CD14-positive monocyte (primary cell): ENCODE results near the gene FDPS. TPM values are rescaled to one million over a fixed set of nuclear protein-coding genes. Genes with fewer than 3 reads are reported as not detected.

Source experiments
- DNase-seq, 3 donors: peaks; one replicate each; pipeline ENCODE4 v3.0.0-alpha.2; 2011 to 2022
- H2AFZ ChIP-seq: 2 replicates; pipeline ENCODE4 v1.6.0; 2012; ENCODE audit warnings: mild to moderate bottlenecking, low read depth, low read length, inconsistent platforms; ENCODE audit not compliant: insufficient read depth, poor library complexity, severe bottlenecking
- H3K27ac ChIP-seq, 2 donors: 1 replicate in 1 of 2; 2 replicates in 1 of 2; pipeline ENCODE4 v1.5.1; 2012 to 2013; ENCODE audit warnings: low read length in 2 of 2, control low read depth in 1 of 2, inconsistent platforms in 1 of 2, low read depth in 1 of 2, mild to moderate bottlenecking in 1 of 2
- H3K27me3 ChIP-seq, 2 donors: one replicate each; pipeline versions ENCODE4 v1.6.0 to v1.6.1; 2011 to 2013; ENCODE audit warnings: low read length in 2 of 2; ENCODE audit not compliant: control insufficient read depth in 2 of 2, insufficient read depth in 2 of 2
- H3K36me3 ChIP-seq, 2 donors: replicated peaks in 1 of 2; 1 replicate in 1 of 2; 2 replicates in 1 of 2; pipeline versions ENCODE4 v1.5.1 to v1.6.1; 2012 to 2013; ENCODE audit warnings: low read length in 2 of 2, control low read depth in 1 of 2, inconsistent platforms in 1 of 2, mild to moderate bottlenecking in 1 of 2; ENCODE audit not compliant: insufficient read depth in 2 of 2, control insufficient read depth in 1 of 2
- H3K4me1 ChIP-seq, 2 donors: 1 replicate in 1 of 2; 2 replicates in 1 of 2; pipeline versions ENCODE4 v1.5.1 to v1.6.1; 2012 to 2013; ENCODE audit warnings: low read length in 2 of 2, control low read depth in 1 of 2, inconsistent platforms in 1 of 2, mild to moderate bottlenecking in 1 of 2, moderate library complexity in 1 of 2; ENCODE audit not compliant: insufficient read depth in 2 of 2, control insufficient read depth in 1 of 2
- H3K4me2 ChIP-seq: replicated peaks from 2 replicates; pipeline ENCODE3; 2012; ENCODE audit warnings: low read length, moderate library complexity, mild to moderate bottlenecking; ENCODE audit not compliant: poor library complexity, severe bottlenecking; ENCODE audit errors: extremely low read depth
- H3K4me3 ChIP-seq, 3 experiments: fragments of 200-600 bp in 1 of 3; sonication (generic) in 1 of 3; replicated peaks in 1 of 3; 1 replicate in 2 of 3; 2 replicates in 1 of 3; pipeline ENCODE4 v1.5.1; 2011 to 2013; ENCODE audit warnings: low read length in 3 of 3, mild to moderate bottlenecking in 3 of 3, control low read depth in 2 of 3, low read depth in 2 of 3, inconsistent platforms in 1 of 3, moderate library complexity in 1 of 3
- H3K79me2 ChIP-seq: 2 replicates; pipeline ENCODE4 v1.6.0; 2012; ENCODE audit warnings: mild to moderate bottlenecking, control low read depth, inconsistent platforms, low read length, moderate library complexity; ENCODE audit not compliant: insufficient read depth
- H3K9ac ChIP-seq: 2 replicates; pipeline ENCODE4 v1.6.0; 2017; ENCODE audit warnings: low read length, mild to moderate bottlenecking; ENCODE audit not compliant: insufficient read depth, poor library complexity, severe bottlenecking
- H3K9me3 ChIP-seq, 2 donors: replicated peaks in 1 of 2; 1 replicate in 1 of 2; 2 replicates in 1 of 2; pipeline versions ENCODE4 v1.5.1 to v1.6.1; 2012 to 2013; ENCODE audit warnings: low read length in 2 of 2, control low read depth in 1 of 2; ENCODE audit not compliant: control insufficient read depth in 1 of 2, insufficient read depth in 1 of 2
- H4K20me1 ChIP-seq: 2 replicates; pipeline ENCODE4 v1.6.0; 2012; ENCODE audit warnings: mild to moderate bottlenecking, low read length, control low read depth, moderate library complexity; ENCODE audit not compliant: insufficient read depth
- H3K27ac Mint-ChIP-seq, 7 donors: one replicate each; pipeline ENCODE4 v1.8.0; 2020; ENCODE audit warnings: mild to moderate bottlenecking in 7 of 7, mixed read lengths in 7 of 7, moderate library complexity in 6 of 7, inconsistent platforms in 2 of 7
- H3K27me3 Mint-ChIP-seq, 3 donors: one replicate each; pipeline ENCODE4 v1.8.0; 2021 to 2022; ENCODE audit warnings: low read depth in 3 of 3, mild to moderate bottlenecking in 3 of 3, mixed read lengths in 3 of 3, moderate library complexity in 3 of 3, inconsistent platforms in 1 of 3
- H3K36me3 Mint-ChIP-seq, 2 donors: one replicate each; pipeline ENCODE4 v1.8.0; 2020; ENCODE audit warnings: mixed read lengths in 2 of 2, inconsistent platforms in 1 of 2, mild to moderate bottlenecking in 1 of 2
- H3K4me1 Mint-ChIP-seq: one replicate; pipeline ENCODE4 v1.8.0; 2020; ENCODE audit warnings: mild to moderate bottlenecking, mixed read lengths
- H3K4me3 Mint-ChIP-seq, 2 donors: one replicate each; pipeline ENCODE4 v1.8.0; 2020; ENCODE audit warnings: mild to moderate bottlenecking in 2 of 2, mixed read lengths in 2 of 2, moderate library complexity in 1 of 2
- H3K9me3 Mint-ChIP-seq, 7 donors: one replicate each; pipeline ENCODE4 v1.8.0; 2020 to 2022; ENCODE audit warnings: mixed read lengths in 7 of 7, mild to moderate bottlenecking in 6 of 7, moderate library complexity in 6 of 7, inconsistent platforms in 2 of 7
- WGBS: methylation state at CpG from one replicate; pipeline ENCODE4 v1.1.5; 2013; ENCODE audit warnings: missing lambda C conversion rate; ENCODE audit not compliant: insufficient coverage; 5-methylcytosine and 5-hydroxymethylcytosine counted together
- intact Hi-C, 2 donors: fragments of 100-400 bp; cut with micrococcal nuclease; formaldehyde crosslinking; loops; one replicate each; pipeline versions ENCODE4 v1.15.0 to v1.15.1; 2023
- polyA plus RNA-seq, 3 donors: library from polyadenylated mRNA; depleted of rRNA in 1 of 3; unstranded in 2 of 3; stranded (reverse) in 1 of 3; fragments of 300-500 nt in 2 of 3; fragments of >200 nt in 1 of 3; fragmentation: Illumina TruSeq in 2 of 3; gene quantifications; 1 replicate in 2 of 3; 2 replicates in 1 of 3; pipeline ENCODE4 v1.2.3, GENCODE V29; 2012 to 2021
- TF ChIP-seq, protein P1 (sequence below): fragments of 200-600 bp; IDR thresholded peaks from one replicate; pipeline ENCODE4 v1.8.0; 2022; ENCODE audit warnings: antibody characterized with exemption, mild to moderate bottlenecking

FDPS gene
- polyA plus RNA-seq, 3 donors = 92.5 to 123 (median 117) TPM

DNA sequence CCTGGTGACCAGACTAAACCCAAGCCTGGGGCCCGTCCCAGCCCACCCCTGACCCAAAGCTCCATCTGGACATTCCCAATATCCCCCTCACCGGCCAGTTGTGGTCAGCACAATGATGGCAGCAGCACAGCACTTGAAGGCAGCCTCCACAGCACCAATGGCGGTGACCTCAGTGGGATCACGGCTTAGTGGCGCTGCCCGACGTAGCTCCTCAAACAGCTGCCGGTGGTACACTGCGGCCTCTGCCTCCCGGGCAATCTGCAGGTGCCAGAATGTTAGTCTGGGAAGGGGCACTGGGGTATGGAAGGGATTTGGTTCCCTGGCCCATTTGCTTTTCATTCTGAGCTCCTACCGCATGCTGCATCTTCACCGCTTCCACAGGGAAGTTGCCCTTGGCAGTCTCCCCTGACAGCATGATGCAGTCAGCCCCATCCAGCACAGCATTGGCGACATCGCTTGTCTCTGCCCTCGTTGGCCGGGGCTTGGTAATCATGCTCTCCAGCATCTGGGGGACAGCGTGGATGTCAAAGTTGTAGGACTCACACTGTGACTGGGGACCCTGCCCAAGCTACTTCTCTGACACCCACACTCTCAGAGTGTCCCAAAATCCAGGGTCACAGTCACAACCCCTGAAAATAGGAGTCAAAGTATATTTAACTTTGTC lies 15.4 kb upstream of the FDPS start:
- 92% methylated on average over 17 of the region's 17 CpGs for WGBS
- Histone ChIP-seq H3K79me2 (no peaks in the 10 kb centered on the region), H3K27ac (no peak overlapping the region), H4K20me1 (no peaks in the 10 kb centered on the region), H3K4me2 (no peak overlapping the region), H2AFZ (no peak overlapping the region), H3K9ac (no peak overlapping the region), H3K4me3 (no peak overlapping the region), H3K36me3 (no peaks in the 10 kb centered on the region), H3K4me1 (peaks cover 6 to 9% of the 10 kb centered on the region in 2 donors), H3K9me3 (no peaks in the 10 kb centered on the region), H3K27me3 (peaks cover 17 to 44% of the 10 kb centered on the region in 2 donors)
- Mint-ChIP-seq H3K9me3 (peaks cover 0 to 5% (median 2%) of the 10 kb centered on the region in 7 donors), H3K4me3 (peak overlapping the region in 1 of 2 donors; percentile 36), H3K4me1 (peaks cover 10% of the 10 kb centered on the region), H3K27me3 (peaks cover 46 to 66% (median 57%) of the 10 kb centered on the region in 3 donors), H3K36me3 (peaks cover 0 to 5% of the 10 kb centered on the region in 2 donors), H3K27ac (no peak overlapping the region)
- DNase-seq = no peak
- intact Hi-C loops = no loop called here
- TF ChIP-seq, protein P1, sequence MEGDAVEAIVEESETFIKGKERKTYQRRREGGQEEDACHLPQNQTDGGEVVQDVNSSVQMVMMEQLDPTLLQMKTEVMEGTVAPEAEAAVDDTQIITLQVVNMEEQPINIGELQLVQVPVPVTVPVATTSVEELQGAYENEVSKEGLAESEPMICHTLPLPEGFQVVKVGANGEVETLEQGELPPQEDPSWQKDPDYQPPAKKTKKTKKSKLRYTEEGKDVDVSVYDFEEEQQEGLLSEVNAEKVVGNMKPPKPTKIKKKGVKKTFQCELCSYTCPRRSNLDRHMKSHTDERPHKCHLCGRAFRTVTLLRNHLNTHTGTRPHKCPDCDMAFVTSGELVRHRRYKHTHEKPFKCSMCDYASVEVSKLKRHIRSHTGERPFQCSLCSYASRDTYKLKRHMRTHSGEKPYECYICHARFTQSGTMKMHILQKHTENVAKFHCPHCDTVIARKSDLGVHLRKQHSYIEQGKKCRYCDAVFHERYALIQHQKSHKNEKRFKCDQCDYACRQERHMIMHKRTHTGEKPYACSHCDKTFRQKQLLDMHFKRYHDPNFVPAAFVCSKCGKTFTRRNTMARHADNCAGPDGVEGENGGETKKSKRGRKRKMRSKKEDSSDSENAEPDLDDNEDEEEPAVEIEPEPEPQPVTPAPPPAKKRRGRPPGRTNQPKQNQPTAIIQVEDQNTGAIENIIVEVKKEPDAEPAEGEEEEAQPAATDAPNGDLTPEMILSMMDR = no peak

DNA sequence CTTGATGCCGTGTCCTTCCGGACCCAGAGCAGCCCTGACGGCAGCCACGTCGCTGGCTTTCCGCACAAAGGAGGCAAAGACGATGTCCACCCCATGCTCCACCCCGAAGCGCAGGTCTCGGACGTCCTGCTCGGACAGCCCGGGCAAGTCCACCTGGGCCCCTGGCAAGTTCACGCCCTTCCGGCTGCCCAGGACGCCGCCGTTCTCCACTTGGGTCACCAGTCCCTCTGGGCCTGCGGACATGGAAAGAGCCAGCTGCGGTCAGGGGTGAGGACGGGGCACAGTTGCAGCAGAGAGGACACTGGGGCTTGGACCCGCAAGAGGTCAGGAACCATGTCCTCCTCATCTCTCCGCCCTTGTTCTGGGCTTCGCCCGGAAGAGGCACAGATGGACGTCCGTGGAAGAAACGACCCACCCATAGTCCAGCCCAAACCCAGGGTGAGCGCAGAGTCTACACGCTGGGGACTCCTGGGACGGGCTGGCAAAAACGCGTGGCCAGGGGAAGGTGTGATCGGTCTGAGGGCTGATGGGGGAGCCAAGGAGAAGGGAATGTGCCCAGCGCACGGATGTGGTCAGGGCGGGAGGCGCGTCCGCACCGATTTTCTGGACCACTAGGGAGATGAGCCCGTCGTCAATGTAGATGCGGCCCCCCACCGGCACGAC lies 14.0 kb upstream of the FDPS start:
- H3K27ac ChIP-seq = no peak overlapping the region
- H3K36me3 Mint-ChIP-seq = peaks cover 0 to 5% of the 10 kb centered on the region in 2 donors
- TF ChIP-seq, protein P1 = no peak
- WGBS = 28% methylated on average over 39 of the region's 46 CpGs
- no peaks in the 10 kb centered on the region for H3K79me2 ChIP-seq
- H3K27me3 Mint-ChIP-seq = peaks cover 43 to 68% (median 56%) of the 10 kb centered on the region in 3 donors
- H3K27ac Mint-ChIP-seq = peak overlapping the region in 1 of 7 donors; percentile 44
- H3K4me1 Mint-ChIP-seq = peaks cover 10% of the 10 kb centered on the region
- H3K4me3 Mint-ChIP-seq = peak overlapping the region; percentile 49 to 73
- H4K20me1 ChIP-seq = no peaks in the 10 kb centered on the region
- H3K27me3 ChIP-seq = peaks cover 17 to 44% of the 10 kb centered on the region in 2 donors
- no peaks in the 10 kb centered on the region for H3K9me3 ChIP-seq
- H3K36me3 ChIP-seq = no peaks in the 10 kb centered on the region
- peaks cover 6 to 9% of the 10 kb centered on the region in 2 donors for H3K4me1 ChIP-seq
- peak overlapping the region; percentile 35 for H2AFZ ChIP-seq
- H3K9ac ChIP-seq = no peak overlapping the region
- no peak overlapping the region for H3K4me2 ChIP-seq
- intact Hi-C loops = no loop called here
- DNase-seq = no peak
- no peak overlapping the region for H3K4me3 ChIP-seq
- H3K9me3 Mint-ChIP-seq = peaks cover 0 to 5% (median 3%) of the 10 kb centered on the region in 7 donors
